HG02981 (cell line): ENCODE results near the gene RND3.

Source experiments
- ATAC-seq: cut with Tn5 transposase; IDR thresholded peaks from one replicate; pipeline ENCODE4 v1.9.1; 2021; ENCODE audit warnings: mild to moderate bottlenecking, moderate library complexity; ENCODE audit not compliant: unreplicated experiment

Gene RND3

GRCh38 chr2:150494234-150494945, 6.9 kb upstream of the RND3 start:
- no peak for ATAC-seq

DNA sequence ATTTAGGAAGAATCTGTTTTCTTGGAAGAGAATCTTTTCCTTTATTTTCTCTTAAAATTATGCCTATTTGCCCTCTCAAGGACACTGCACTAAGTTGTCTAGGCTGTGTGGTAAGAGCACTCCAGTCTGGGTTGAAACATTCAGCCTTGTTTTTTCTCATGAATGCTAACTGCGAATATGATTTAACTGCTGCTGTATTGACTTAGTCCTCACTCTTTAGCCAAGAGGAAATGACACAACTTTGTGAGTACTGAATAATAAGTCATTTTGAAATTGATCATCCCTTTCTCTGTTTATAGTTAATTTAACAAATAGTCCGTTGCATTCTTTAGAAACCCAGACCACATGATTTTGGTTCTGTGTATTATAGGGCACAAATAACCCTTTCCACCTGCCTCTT, 4.5 kb upstream of the RND3 start:
- no peak for ATAC-seq

DNA sequence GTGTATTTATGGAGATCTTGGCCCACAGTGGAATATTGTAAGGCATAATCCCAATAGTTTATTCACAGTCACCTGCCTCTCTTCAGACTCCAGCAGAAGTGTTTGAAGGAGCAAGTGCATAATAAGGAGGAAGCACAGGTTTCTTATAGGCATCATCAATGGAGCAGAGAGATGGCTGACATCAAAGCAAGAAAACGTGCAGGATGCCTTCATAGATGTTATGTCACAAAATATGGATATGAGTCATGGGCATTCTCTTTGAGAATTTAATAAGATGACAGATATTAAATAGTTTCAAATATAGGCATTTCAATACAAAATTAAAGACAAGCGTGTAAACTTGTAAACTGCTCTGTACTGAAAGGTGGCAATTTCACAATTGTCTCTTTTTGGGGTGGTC, 4.0 kb upstream of the RND3 start:
- no peak for ATAC-seq

DNA sequence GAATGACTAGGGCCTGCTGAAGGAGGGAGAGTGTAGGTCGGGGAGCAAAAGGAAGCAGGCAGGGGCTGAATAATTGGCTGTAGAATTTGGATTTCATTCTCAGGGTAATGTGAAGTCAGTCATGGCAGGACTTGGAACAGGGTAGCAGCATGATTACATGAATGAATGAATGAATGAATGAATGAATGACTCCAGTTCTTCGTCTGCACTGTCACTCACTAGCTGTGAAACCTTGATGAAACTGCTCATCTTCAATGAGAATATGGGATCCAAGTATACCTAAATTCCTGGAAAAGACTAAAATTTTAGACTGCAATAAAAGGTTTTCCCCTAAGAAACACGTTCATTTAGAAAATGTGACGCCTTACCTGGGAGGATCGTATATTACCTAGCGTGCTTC, 3.0 kb upstream of the RND3 start:
- ATAC-seq = no peak

DNA sequence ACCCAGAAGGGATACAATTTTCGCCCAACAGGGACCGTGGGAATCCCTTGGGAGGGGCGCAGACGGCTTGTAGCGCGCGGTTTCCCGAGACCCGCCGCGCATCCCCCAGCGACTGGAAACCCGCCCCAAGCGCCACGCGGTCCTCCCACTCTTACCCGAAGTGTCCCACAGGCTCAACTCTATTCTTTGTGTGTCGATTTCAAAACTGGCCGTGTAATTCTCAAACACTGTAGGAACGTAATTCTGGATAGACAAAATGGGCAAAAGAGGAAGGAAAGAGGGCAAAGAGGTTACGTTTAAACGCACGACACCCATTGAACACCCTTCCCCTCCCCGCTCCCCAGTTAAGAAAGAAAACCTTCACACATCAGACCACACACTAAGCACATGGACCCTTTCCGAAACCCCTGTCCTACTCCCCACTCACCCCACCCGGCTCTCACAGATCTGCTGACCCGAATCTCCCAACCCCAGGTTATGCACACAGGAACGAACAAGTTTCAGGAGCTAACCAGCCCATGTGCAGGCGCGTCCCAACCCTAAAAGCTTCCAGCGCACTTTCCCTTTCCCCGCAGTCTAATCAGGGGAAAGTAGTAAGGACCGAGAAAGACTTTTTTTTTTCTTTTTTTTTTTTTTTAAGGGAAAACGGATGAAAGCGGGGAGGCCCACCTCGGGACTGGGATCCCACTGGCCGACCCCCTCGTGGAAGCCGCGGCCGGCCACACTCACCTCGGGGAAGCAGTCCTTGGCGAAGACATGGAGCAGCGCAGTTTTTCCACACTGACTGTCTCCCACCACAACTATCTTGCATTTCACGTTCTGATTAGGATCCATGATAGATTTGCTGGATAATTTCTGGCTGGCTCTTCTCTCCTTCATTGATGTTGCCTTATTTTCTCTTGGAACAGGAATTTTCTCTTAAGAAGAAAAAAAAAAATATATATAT, 655 bp downstream of the RND3 start:
- no peak for ATAC-seq

- no peak for ATAC-seq
These were observed 1.5 kb downstream of the RND3 start for GRCh38 chr2:150485871-150486538.

GRCh38 chr2:150485114-150485870, 2.2 kb downstream of the RND3 start:
- no peak for ATAC-seq

DNA sequence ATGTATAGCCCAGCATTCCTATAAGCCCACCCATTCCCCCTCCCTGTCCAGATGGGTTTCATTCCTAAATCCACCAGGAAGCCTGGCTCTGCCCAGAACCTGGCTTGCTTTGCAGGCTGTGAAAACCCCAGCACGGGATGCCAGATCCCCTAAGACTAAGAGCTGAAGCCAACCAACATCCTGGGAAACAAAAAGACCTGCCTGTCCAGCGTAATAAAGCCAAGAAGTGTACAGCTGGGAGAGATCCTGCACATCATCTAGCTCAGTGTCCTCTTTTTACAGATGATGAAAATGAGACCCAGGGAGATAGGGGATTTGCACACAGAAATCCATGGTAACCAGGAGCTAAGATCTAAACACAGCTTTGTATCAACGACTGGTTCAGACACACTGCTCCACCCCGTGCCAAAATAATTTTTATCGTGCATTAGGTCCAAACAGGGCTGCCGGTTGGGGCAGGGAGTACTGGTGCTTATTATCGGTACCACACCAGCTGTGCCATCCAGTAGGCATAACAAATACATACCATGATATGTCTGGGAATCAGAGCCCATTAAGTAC, 2.9 kb downstream of the RND3 start:
- no peak for ATAC-seq

DNA sequence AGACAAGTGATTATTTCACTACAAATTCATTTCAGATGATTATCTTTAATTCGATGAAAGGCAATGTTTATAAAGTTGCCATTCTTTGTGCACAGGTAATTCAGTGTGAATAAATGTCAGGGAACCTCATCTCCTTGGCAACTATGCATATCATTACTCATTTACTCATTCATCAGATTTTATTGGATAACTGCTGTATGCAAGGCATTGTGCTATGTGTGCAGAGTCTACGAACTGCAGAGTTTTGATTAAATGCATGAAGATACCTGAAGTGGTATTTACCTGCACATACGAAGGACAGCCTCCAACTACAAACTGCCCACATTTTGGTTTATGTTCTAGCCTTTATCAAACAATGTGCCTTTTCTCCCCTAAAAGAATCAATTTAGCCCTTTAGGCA, 3.5 kb downstream of the RND3 start:
- ATAC-seq = no peak

- no peak for ATAC-seq
These were observed 3.9 kb downstream of the RND3 start for GRCh38 chr2:150483532-150483931.

- no peak for ATAC-seq
These were observed 4.6 kb downstream of the RND3 start for GRCh38 chr2:150482667-150483400.

- no peak for ATAC-seq
These were observed 5.4 kb downstream of the RND3 start for GRCh38 chr2:150482111-150482510.

DNA sequence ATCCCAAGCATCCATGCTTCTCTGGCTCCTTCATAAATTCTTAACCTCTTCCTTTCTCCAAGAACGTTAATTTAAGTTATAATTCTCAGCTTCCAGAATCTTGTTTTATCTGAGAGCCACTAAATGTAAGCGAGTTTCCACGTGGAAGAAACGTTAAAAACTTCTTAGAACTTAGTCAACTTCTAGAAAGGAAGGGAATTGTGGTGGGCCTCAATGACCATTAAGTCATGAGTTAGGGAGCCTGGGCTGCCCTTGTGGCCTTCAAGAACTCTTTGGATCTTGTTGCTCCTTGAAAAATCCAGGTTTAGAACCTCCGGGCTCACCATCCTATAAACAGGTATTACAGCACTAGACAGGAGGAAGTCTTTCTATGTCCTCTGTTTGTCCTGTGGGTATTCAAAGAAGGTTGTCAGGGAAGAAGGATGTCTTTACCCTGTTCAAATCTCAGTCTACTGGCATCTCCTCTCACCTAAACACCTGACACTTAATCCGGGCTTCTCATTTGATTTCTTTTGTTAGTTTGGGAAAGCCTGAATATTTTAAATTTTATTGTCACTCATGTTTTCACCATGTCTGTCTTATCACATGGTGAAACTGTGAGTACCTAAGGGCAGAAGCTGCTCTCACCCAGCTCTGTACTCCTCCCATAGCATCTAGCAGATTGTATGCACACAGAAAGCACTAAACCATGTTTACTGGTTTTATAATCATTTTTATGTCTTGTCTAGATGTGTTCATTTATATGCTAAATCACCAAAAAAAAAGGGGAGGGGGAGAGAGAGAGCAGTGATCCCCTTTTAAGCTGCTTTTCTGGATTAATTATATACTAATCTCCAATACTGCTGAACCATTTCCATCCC, 6.3 kb downstream of the RND3 start:
- ATAC-seq = no peak

GRCh38 chr2:150480241-150480640, 7.2 kb downstream of the RND3 start:
- ATAC-seq = no peak

DNA sequence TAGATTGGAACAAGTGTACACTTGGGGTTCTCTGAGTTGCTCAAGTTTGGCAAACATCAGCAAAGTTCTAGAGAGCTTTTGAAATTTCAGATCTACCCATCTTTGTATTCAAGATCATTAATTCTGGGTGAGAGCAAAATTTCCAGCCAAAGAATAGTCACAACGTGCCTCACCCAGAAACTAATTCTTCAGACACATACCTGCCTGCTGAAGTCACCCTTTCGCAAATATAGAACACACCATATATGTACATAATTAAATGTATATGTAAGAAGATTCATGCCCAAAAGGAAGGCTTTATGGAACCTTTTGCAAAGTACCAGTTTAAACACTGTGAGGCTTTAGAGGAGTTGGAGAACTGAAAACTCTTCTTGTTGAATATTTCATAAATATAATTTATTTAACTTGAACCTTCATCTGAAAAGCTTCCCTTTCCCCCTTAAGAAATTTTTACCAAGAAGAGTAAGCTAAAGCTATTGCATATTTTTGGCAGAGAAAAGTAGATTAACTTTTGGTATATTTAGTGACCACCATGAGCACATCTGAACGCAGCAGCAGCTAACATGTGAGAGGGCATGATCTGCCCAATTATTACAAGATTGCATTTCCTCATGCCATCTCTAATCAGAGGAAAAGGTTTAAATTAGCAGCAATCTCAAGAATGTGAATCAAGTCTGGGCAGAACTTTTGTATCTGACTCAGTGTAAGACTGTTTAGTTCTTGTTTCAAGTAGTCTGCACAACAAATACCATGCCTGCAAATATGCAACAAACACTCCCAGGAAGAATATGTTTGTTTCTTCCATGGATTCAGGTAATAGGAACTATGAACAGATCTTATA, 8.2 kb downstream of the RND3 start:
- ATAC-seq = no peak

DNA sequence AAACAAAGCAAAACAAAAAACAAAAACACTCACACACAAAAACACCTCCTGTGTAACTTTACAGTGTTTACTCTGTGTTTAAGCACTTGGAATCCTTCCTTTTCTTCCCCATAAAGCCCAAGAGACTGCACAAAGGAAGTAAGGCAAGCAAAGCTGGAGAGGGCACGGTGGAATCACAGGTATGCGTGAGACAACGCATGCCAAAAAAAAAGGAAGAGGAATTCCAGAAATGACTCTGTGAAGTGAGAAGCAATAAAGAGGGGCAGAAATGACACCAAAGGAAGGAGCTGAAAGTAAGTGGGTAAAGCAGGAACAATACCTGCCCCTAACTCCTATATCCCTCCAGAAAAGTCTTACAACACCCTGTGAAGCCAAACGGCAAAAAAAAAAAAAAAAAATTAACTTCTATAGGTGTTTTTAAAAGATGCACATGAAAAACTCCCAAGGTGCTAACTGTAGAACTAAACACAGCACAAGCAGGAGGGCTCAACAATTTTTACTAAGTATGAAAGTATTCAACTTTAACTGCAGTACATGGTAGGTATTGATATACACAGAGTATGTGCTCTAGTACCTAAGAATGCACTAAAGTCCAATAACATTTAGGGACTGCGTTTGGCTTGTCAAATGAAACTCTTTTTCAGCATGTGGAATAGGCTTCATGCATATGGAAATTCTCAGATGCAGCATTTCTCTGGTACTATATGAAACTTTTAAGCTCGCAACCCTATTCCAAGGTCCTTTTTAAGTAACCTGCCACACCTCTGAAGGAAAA, 9.1 kb downstream of the RND3 start:
- no peak for ATAC-seq

DNA sequence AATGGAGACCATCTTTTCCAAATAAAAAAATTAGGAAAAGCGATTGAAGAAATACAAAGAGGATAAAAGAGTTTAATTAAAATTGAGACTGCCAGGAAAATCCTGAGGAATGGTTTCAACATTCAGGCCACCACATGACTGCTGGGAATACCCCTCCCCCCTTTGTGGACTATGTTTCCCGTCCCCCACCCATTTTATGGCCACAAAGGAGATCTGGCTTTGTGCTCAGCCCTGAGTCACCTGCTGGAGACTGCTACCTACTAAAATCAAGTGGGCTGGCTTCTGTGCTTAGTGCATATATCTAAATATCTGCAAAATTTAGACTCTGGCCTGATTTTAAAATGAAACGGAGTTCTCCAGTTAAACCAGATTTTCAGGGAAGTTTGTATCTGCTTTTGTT, 10.1 kb downstream of the RND3 start:
- ATAC-seq = no peak
